Natural killer cell treated with Interleukin-12 subunit alpha and Interleukin-12 subunit beta and Interleukin-15 and Interleukin-18, amount 100 ng/mL, for 72 hours (primary cell): ENCODE measurements around the gene RERE. TPM values are rescaled to one million over a fixed set of nuclear protein-coding genes. Genes with fewer than 3 reads are reported as not detected.
"Not testable (repeated sequence)": the region's sequence is repeated elsewhere in the genome, so short reads cannot be mapped to it uniquely, and the experiment has no call there.

Experiments
- ATAC-seq, 2 donors: fragments of 150-1000 bp; cut with Tn5 transposase in 1 of 2; sonication (Bioruptor Pico), chemical (Tn5 transposase) in 1 of 2; 2 replicates each; pipeline ENCODE4 v1.10.0; 2021
- DNase-seq: peaks from one replicate; pipeline ENCODE4 v3.0.0; 2022; ENCODE audit warnings: low spot score
- H3K27ac Mint-ChIP-seq, 2 donors: 1 replicate in 1 of 2; 2 replicates in 1 of 2; pipeline ENCODE4 v1.8.0; 2022; ENCODE audit warnings: mixed read lengths in 2 of 2, mild to moderate bottlenecking in 1 of 2, moderate library complexity in 1 of 2
- H3K27me3 Mint-ChIP-seq, 2 donors: 1 replicate in 1 of 2; 2 replicates in 1 of 2; pipeline ENCODE4 v1.8.0; 2022; ENCODE audit warnings: mixed read lengths in 2 of 2
- H3K36me3 Mint-ChIP-seq: one replicate; pipeline ENCODE4 v1.8.0; 2022; ENCODE audit warnings: mixed read lengths
- H3K4me1 Mint-ChIP-seq, 2 donors: 1 replicate in 1 of 2; 2 replicates in 1 of 2; pipeline ENCODE4 v1.8.0; 2022; ENCODE audit warnings: low read depth in 2 of 2, mixed read lengths in 2 of 2, mild to moderate bottlenecking in 1 of 2
- H3K4me3 Mint-ChIP-seq: one replicate; pipeline ENCODE4 v1.8.0; 2022; ENCODE audit warnings: mixed read lengths
- H3K9me3 Mint-ChIP-seq: 2 replicates; pipeline ENCODE4 v1.8.0; 2022; ENCODE audit warnings: mixed read lengths
- total RNA-seq, 2 donors: library from RNA; stranded (reverse); gene quantifications; one replicate each; pipeline ENCODE4 v1.2.3, GENCODE V29; 2022

The RERE gene
- total RNA-seq, 2 donors from 2014 or later = 38.2 to 72.4 TPM

DNA sequence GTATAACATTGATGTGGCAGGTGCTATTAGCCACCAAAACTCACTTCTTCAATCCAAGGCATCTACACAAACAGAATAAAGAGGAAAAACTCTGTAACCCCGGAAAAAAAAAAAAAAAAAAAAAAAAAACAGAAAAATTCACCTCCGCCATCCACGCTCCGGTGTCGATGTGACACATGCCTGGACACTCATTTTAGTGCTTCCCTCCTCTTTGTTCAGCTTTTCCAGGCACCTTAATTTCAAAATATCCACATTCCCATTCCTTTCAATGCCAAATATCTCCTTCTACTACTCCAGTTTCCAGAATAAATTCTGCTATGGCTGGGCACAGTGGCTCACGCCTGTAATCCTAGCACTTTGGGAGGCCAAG, 5.8 kb upstream of the RERE start:
- Mint-ChIP-seq H3K4me1 (peaks cover 3 to 12% of the 10 kb centered on the region in 2 donors), H3K4me3 (no peak overlapping the region), H3K9me3 (no peaks in the 10 kb centered on the region), H3K36me3 (no peaks in the 10 kb centered on the region), H3K27me3 (peaks cover 0 to 2% of the 10 kb centered on the region in 2 donors), H3K27ac (no peak overlapping the region)
- DNase-seq (no peak), ATAC-seq (no peak)

- Mint-ChIP-seq H3K4me3 (no peak overlapping the region), H3K9me3 (no peaks in the 10 kb centered on the region), H3K27ac (no peak overlapping the region), H3K36me3 (no peaks in the 10 kb centered on the region), H3K4me1 (peaks cover 8 to 14% of the 10 kb centered on the region in 2 donors), H3K27me3 (peaks cover 0 to 2% of the 10 kb centered on the region in 2 donors)
- DNase-seq = no peak
- no peak for ATAC-seq
Observed at GRCh38 chr1:8822373-8823294, 5.2 kb upstream of the RERE start.

- DNase-seq = no peak
- H3K4me1 Mint-ChIP-seq = peaks cover 16 to 22% of the 10 kb centered on the region in 2 donors
- no peak overlapping the region for H3K4me3 Mint-ChIP-seq
- ATAC-seq = no peak
- no peaks in the 10 kb centered on the region for H3K36me3 Mint-ChIP-seq
- peaks cover 0 to 2% of the 10 kb centered on the region in 2 donors for H3K27me3 Mint-ChIP-seq
- H3K27ac Mint-ChIP-seq = no peak overlapping the region
- H3K9me3 Mint-ChIP-seq = no peaks in the 10 kb centered on the region
Observed at GRCh38 chr1:8821084-8821483, 3.6 kb upstream of the RERE start.

DNA sequence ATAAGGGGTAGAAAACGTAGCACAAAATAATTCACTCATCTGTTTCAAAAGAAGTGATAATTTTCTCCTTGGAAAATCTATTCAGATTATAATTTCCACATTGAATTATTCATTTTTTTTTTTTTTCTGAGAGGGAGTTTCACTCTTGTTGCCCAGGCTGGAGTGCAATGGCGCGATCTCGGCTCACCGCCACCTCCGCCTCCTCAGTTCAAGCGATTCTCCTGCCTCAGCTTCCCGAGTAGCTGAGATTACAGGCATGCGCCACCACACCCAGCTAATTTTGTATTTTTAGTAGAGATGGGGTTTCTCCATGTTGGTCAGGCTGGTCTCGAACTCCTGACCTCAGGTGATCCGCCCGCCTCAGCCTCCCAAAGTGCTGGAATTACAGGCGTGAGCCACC, 1.3 kb upstream of the RERE start:
- ATAC-seq, H3K27me3 Mint-ChIP-seq, H3K36me3 Mint-ChIP-seq, DNase-seq, H3K9me3 Mint-ChIP-seq: not testable (repeated sequence)
- Mint-ChIP-seq H3K4me3 (peak overlapping the region; percentile 89), H3K4me1 (peaks cover 31 to 39% of the 10 kb centered on the region in 2 donors), H3K27ac (peak overlapping the region; percentile 92 to 98)

DNA sequence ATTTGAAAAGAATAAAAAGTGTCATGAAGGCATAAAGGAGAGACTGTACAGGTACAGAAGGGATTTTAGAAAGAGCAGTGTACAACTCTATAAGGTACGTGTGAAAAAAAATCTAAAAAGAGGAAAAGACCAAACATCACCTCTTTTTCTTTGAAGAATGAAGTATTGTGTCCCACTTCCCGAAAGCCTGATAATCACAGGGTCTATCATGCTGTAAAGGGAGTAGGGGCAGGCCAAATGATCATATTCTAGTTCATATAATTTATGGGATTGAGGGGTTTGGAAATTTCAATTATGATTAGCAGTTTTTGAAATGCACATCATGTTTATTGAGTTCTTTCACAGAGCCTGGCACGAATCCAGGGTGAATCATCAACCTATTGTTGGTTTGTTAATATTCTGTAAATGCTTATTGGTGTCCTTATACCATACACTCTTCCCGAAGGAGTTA, 910 bp upstream of the RERE start:
- H3K4me1 Mint-ChIP-seq = peaks cover 30 to 40% of the 10 kb centered on the region in 2 donors
- no peaks in the 10 kb centered on the region for H3K9me3 Mint-ChIP-seq

GRCh38 chr1:8816831-8817411, 519 bp downstream of the RERE start:
- peak overlapping the region; percentile 92 to 98 for H3K27ac Mint-ChIP-seq
- ATAC-seq = peak in 1 of 2 donors; percentile 21
- no peaks in the 10 kb centered on the region for H3K36me3 Mint-ChIP-seq
- H3K27me3 Mint-ChIP-seq = no peaks in the 10 kb centered on the region
- no peak for DNase-seq
- H3K4me3 Mint-ChIP-seq = peak overlapping the region; percentile 89
- H3K9me3 Mint-ChIP-seq = no peaks in the 10 kb centered on the region
- H3K4me1 Mint-ChIP-seq = peaks cover 32 to 46% of the 10 kb centered on the region in 2 donors

More for the DNA sequence above, 910 bp upstream of the RERE start:
- Mint-ChIP-seq H3K36me3 (no peaks in the 10 kb centered on the region), H3K27ac (peak overlapping the region; percentile 92 to 98), H3K4me3 (peak overlapping the region; percentile 89), H3K27me3 (peaks cover 0 to 1% of the 10 kb centered on the region in 2 donors)
- DNase-seq (no peak), ATAC-seq (no peak)

- ATAC-seq (no peak), DNase-seq (no peak)
- no peaks in the 10 kb centered on the region for H3K36me3 Mint-ChIP-seq
- H3K4me3 Mint-ChIP-seq = peak overlapping the region; percentile 89
- no peaks in the 10 kb centered on the region for H3K9me3 Mint-ChIP-seq
- no peaks in the 10 kb centered on the region for H3K27me3 Mint-ChIP-seq
- H3K27ac Mint-ChIP-seq = peak overlapping the region; percentile 92 to 98
- peaks cover 32 to 46% of the 10 kb centered on the region in 2 donors for H3K4me1 Mint-ChIP-seq
Observed at GRCh38 chr1:8816264-8816663, 1.2 kb downstream of the RERE start.

- ATAC-seq (no peak), DNase-seq (no peak)
- Mint-ChIP-seq H3K9me3 (no peaks in the 10 kb centered on the region), H3K36me3 (no peaks in the 10 kb centered on the region), H3K4me1 (peaks cover 32 to 46% of the 10 kb centered on the region in 2 donors), H3K27ac (peak overlapping the region; percentile 92 to 98), H3K4me3 (peak overlapping the region; percentile 89), H3K27me3 (no peaks in the 10 kb centered on the region)
Observed at GRCh38 chr1:8815582-8816151, 1.8 kb downstream of the RERE start.

DNA sequence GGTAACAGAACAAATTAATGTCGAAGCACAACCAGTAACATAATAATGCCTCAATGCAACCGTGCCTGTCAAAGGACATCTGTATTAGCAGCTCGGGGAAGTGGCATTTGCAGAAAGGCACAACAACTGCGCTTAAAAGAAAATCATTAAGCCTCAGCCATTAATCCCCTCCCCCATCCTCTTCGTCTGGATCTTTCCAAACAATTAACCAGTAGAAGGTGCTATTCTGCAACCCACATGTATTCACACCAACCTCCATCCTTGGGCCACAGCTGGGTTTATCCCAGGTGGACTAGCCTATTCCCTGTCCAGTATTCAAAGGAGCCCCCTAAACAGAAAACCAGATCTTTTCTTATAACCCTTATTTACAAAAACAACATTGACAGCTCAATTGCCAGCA, 2.6 kb downstream of the RERE start:
- Mint-ChIP-seq H3K9me3 (no peaks in the 10 kb centered on the region), H3K27me3 (no peaks in the 10 kb centered on the region), H3K4me3 (peak overlapping the region; percentile 89), H3K36me3 (no peaks in the 10 kb centered on the region), H3K4me1 (peaks cover 32 to 46% of the 10 kb centered on the region in 2 donors), H3K27ac (peak overlapping the region; percentile 92 to 98)
- ATAC-seq (no peak), DNase-seq (no peak)

- H3K27ac Mint-ChIP-seq = peak overlapping the region in 1 of 2 donors; percentile 7
Observed at GRCh38 chr1:8813991-8814390, 3.4 kb downstream of the RERE start.

DNA sequence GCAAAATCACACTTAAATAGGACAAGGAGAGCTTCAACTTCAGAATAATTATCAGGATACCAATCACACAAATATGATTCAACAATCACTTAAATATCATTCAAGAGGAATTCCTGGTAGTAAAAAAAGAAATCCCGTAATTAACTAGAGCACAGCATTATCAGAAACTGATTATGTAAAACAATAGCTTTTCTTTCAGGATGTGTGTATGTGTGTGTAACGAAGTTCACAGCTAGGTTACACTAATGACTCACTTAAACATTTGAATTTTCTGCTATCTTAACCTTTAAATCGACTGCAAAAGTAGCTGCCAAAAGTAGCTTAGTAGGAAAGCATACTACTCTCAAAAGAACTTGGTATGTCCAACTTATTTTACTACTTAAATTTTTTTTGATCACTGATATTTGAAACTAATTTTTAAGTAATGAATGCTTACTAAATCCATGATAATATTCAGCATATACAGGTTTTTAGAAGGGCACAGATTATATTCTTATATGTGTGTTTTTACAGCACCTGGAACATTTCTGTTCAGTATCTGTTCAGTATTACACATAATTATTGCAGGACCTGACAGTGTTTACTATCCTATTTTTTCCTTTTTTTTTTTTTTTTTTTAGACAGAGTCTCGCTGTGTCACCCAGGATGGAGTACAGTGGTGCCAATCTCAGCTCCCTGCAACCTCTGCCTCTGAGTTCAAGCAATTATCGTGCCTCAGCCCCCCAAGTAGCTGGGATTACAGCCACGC, 4.2 kb downstream of the RERE start:
- H3K4me3 Mint-ChIP-seq = peak overlapping the region; percentile 43
- ATAC-seq = no peak

More at GRCh38 chr1:8813991-8814390, 3.4 kb downstream of the RERE start:
- no peak for ATAC-seq
- DNase-seq = no peak
- no peaks in the 10 kb centered on the region for H3K27me3 Mint-ChIP-seq
- no peaks in the 10 kb centered on the region for H3K36me3 Mint-ChIP-seq
- peaks cover 32 to 46% of the 10 kb centered on the region in 2 donors for H3K4me1 Mint-ChIP-seq
- H3K4me3 Mint-ChIP-seq = peak overlapping the region; percentile 89
- no peaks in the 10 kb centered on the region for H3K9me3 Mint-ChIP-seq

DNA sequence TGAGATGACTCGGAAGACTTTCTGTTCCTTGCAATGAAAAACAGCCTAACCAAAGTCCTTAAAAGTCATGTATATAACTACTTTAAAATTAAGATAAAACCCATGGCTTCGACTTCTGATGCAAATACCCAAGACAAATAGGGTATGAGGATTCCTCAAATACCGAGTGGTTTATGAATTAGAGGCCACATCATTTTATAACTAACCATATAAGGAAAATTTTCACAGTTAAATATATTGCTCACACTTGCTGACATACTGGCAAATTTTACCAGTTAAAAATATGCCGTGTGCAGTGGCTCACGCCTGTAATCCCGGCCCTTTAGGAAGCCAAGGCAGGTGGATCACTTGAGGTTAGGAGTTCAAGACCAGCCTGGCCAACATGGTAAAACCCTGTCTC, 5.4 kb downstream of the RERE start:
- ATAC-seq (no peak), DNase-seq (no peak)
- H3K27me3 Mint-ChIP-seq = no peaks in the 10 kb centered on the region
- H3K4me3 Mint-ChIP-seq = no peak overlapping the region
- H3K36me3 Mint-ChIP-seq = no peaks in the 10 kb centered on the region
- no peak overlapping the region for H3K27ac Mint-ChIP-seq
- H3K9me3 Mint-ChIP-seq = no peaks in the 10 kb centered on the region
- peaks cover 26 to 38% of the 10 kb centered on the region in 2 donors for H3K4me1 Mint-ChIP-seq

More for the DNA sequence above, 4.2 kb downstream of the RERE start:
- Mint-ChIP-seq H3K36me3 (no peaks in the 10 kb centered on the region), H3K27ac (peak overlapping the region in 1 of 2 donors; percentile 10), H3K27me3 (no peaks in the 10 kb centered on the region), H3K9me3 (no peaks in the 10 kb centered on the region), H3K4me1 (peaks cover 28 to 42% of the 10 kb centered on the region in 2 donors)
- DNase-seq = no peak

- no peak overlapping the region for H3K27ac Mint-ChIP-seq
- H3K4me1 Mint-ChIP-seq = peaks cover 15 to 29% of the 10 kb centered on the region in 2 donors
- ATAC-seq = no peak
- H3K4me3 Mint-ChIP-seq = no peak overlapping the region
- no peak for DNase-seq
- no peaks in the 10 kb centered on the region for H3K9me3 Mint-ChIP-seq
- no peaks in the 10 kb centered on the region for H3K36me3 Mint-ChIP-seq
- no peaks in the 10 kb centered on the region for H3K27me3 Mint-ChIP-seq
Observed at GRCh38 chr1:8810987-8811386, 6.5 kb downstream of the RERE start.
